ENCODE measurements around the gene DPP8.
"Not testable (repeated sequence)": the region's sequence is repeated elsewhere in the genome, so short reads cannot be mapped to it uniquely, and the experiment has no call there.

The DPP8 gene

GRCh38 chr15:65524226-65524625 lies 6.7 kb upstream of the DPP8 start:
- no peak for DNase-seq

- no peak for DNase-seq
Measured at GRCh38 chr15:65521350-65521749, 3.9 kb upstream of the DPP8 start.

GRCh38 chr15:65518633-65519285 lies 1.3 kb upstream of the DPP8 start:
- no peak for DNase-seq

- DNase-seq, result no peak
Measured at GRCh38 chr15:65517866-65518207, 348 bp upstream of the DPP8 start.

GRCh38 chr15:65512807-65513416 lies 4.6 kb downstream of the DPP8 start:
- DNase-seq, result no peak

- DNase-seq, result no peak
Measured at GRCh38 chr15:65512189-65512588, 5.3 kb downstream of the DPP8 start.

GRCh38 chr15:65509321-65509720 lies 8.2 kb downstream of the DPP8 start:
- DNase-seq, result no peak

GRCh38 chr15:65494076-65494475 lies 23.4 kb downstream of the DPP8 start:
- no peak for DNase-seq

- DNase-seq, result no peak
Measured at GRCh38 chr15:65484876-65485275, 32.6 kb downstream of the DPP8 start.

- DNase-seq, result no peak
Measured at GRCh38 chr15:65476903-65477302, 40.6 kb downstream of the DPP8 start.

GRCh38 chr15:65470866-65471265 lies 46.6 kb downstream of the DPP8 start:
- DNase-seq, result no peak

- DNase-seq, result no peak
Measured at GRCh38 chr15:65468229-65468909, 49.1 kb downstream of the DPP8 start.

GRCh38 chr15:65466901-65467300 lies 50.6 kb downstream of the DPP8 start:
- DNase-seq, result no peak

GRCh38 chr15:65463096-65463495 lies 54.4 kb downstream of the DPP8 start:
- not testable (repeated sequence) for DNase-seq

GRCh38 chr15:65460741-65461347 lies 56.6 kb downstream of the DPP8 start:
- DNase-seq, result no peak

GRCh38 chr15:65455256-65455655 lies 62.2 kb downstream of the DPP8 start:
- peak; percentile 6 to 9 for DNase-seq

- DNase-seq, result no peak
Measured at GRCh38 chr15:65451989-65452388, 65.5 kb downstream of the DPP8 start.

- DNase-seq, result no peak
Measured at GRCh38 chr15:65450556-65450955, 66.9 kb downstream of the DPP8 start.

GRCh38 chr15:65447145-65447544 lies 70.3 kb downstream of the DPP8 start:
- no peak for DNase-seq

- no peak for DNase-seq
Measured at GRCh38 chr15:65434201-65434600, 83.3 kb downstream of the DPP8 start.

- DNase-seq, result no peak
Measured at GRCh38 chr15:65431731-65432130, 85.8 kb downstream of the DPP8 start.

GRCh38 chr15:65426216-65426853 lies 91.2 kb downstream of the DPP8 start:
- DNase-seq, result no peak

GRCh38 chr15:65424683-65425082 lies 92.8 kb downstream of the DPP8 start:
- no peak for DNase-seq

Measured in AML-193 (cell line).